WTC11 (cell line): ENCODE results near the gene CSF2. TPM values are rescaled to one million over a fixed set of nuclear protein-coding genes. Genes with fewer than 3 reads are reported as not detected.
A peak's percentile ranks its signal among the peaks of the same experiment; 100 is the strongest.

ENCODE experiments used
- ATAC-seq: fragments of 200-7000 bp; cut with Tn5 transposase; 2 replicates; pipeline ENCODE4 v1.10.0; 2021; ENCODE audit warnings: mild to moderate bottlenecking, moderate library complexity
- CTCF ChIA-PET: fragments of 300-600 bp; sonication (Branson Sonifier 250); formaldehyde crosslinking; loops from one replicate; lab custom pipeline; 2021; ENCODE audit warnings: antibody characterized with exemption; lab: Charles Lee
- POLR2A ChIA-PET: fragments of 350-600 bp; sonication (Branson Sonifier 250); formaldehyde crosslinking; loops from one replicate; lab custom pipeline; 2021; ENCODE audit warnings: antibody characterized with exemption; lab: Charles Lee
- DNase-seq: peaks from one replicate; pipeline ENCODE4 v3.0.0; 2021; ENCODE audit warnings: low spot score
- H3K27ac Mint-ChIP-seq: 2 replicates; pipeline ENCODE4 v1.8.0; 2021; ENCODE audit warnings: mixed read lengths
- H3K27me3 Mint-ChIP-seq: 2 replicates; pipeline ENCODE4 v1.8.0; 2021; ENCODE audit warnings: low read depth, mild to moderate bottlenecking, moderate library complexity, mixed read lengths
- H3K36me3 Mint-ChIP-seq: 2 replicates; pipeline ENCODE4 v1.8.0; 2021; ENCODE audit warnings: mixed read lengths
- H3K4me1 Mint-ChIP-seq: 2 replicates; pipeline ENCODE4 v1.8.0; 2022; ENCODE audit warnings: mixed read lengths
- H3K4me3 Mint-ChIP-seq: 2 replicates; pipeline ENCODE4 v1.8.0; 2021; ENCODE audit warnings: mild to moderate bottlenecking, moderate library complexity, mixed read lengths
- H3K9me3 Mint-ChIP-seq: 2 replicates; pipeline ENCODE4 v1.8.0; 2021; ENCODE audit warnings: mixed read lengths
- CTCF ChIP-seq: fragments of 200-600 bp; IDR thresholded peaks from 2 replicates; pipeline ENCODE4 v1.8.0; 2022; ENCODE audit warnings: antibody characterized with exemption
- HMGA2 ChIP-seq: fragments of 250-450 bp; sonication (Bioruptor Pico); IDR thresholded peaks from 2 replicates; pipeline ENCODE4 v1.4.0; 2021; ENCODE audit warnings: mild to moderate bottlenecking, moderate library complexity
- NFE2L1 ChIP-seq: sonication (generic); formaldehyde crosslinking; IDR thresholded peaks from 2 replicates; pipeline ENCODE4 v1.8.1; 2023; ENCODE audit warnings: missing genetic modification reagents
- OVOL2 ChIP-seq: fragments of 250-450 bp; sonication (Bioruptor Pico); IDR thresholded peaks from 2 replicates; pipeline ENCODE4 v1.9.0; 2021; ENCODE audit warnings: mild to moderate bottlenecking, borderline replicate concordance
- SP1 ChIP-seq: sonication (generic); formaldehyde crosslinking; conservative IDR thresholded peaks from 2 replicates; pipeline ENCODE4 v1.8.1; 2022; ENCODE audit warnings: missing genetic modification reagents
- USF2 ChIP-seq: sonication (generic); formaldehyde crosslinking; IDR thresholded peaks from 2 replicates; pipeline ENCODE4 v1.8.1; 2023; ENCODE audit warnings: mild to moderate bottlenecking, missing genetic modification reagents, moderate library complexity
- ZBTB21 ChIP-seq: sonication (generic); formaldehyde crosslinking; IDR thresholded peaks from 2 replicates; pipeline ENCODE4 v1.8.1; 2023; ENCODE audit warnings: mild to moderate bottlenecking, missing genetic modification reagents, borderline replicate concordance
- ZNF138 ChIP-seq: sonication (generic); formaldehyde crosslinking; conservative IDR thresholded peaks from 2 replicates; pipeline ENCODE4 v1.8.1; 2022; ENCODE audit warnings: mild to moderate bottlenecking, moderate library complexity, missing genetic modification reagents
- ZNF423 ChIP-seq: fragments of 250-450 bp; sonication (Bioruptor Pico); IDR thresholded peaks from 2 replicates; pipeline ENCODE4 v2.1.2; 2022; ENCODE audit warnings: mild to moderate bottlenecking, moderate library complexity
- total RNA-seq: library from RNA; stranded (reverse); gene quantifications from 3 replicates; pipeline ENCODE4 v1.2.3, GENCODE V29; 2021
- TF ChIP-seq, protein P1 (sequence below): fragments of 250-450 bp; sonication (Bioruptor Pico); IDR thresholded peaks from 2 replicates; pipeline ENCODE4 v1.9.0; 2021; ENCODE audit warnings: mild to moderate bottlenecking
- TF ChIP-seq, protein P2 (sequence below): sonication (generic); formaldehyde crosslinking; IDR thresholded peaks from 2 replicates; pipeline ENCODE4 v1.8.1; 2022; ENCODE audit warnings: low read depth, missing genetic modification reagents, borderline replicate concordance
- TF ChIP-seq, protein P3 (sequence below): sonication (generic); formaldehyde crosslinking; IDR thresholded peaks from 2 replicates; pipeline ENCODE4 v1.8.1; 2022; ENCODE audit warnings: low read depth, mild to moderate bottlenecking, moderate library complexity, missing genetic modification reagents, borderline replicate concordance
- TF ChIP-seq, protein P4 (sequence below): fragments of 250-450 bp; sonication (Bioruptor Pico); IDR thresholded peaks from 2 replicates; pipeline ENCODE4 v1.9.0; 2021; ENCODE audit warnings: mild to moderate bottlenecking
- TF ChIP-seq, protein P5 (sequence below): sonication (generic); formaldehyde crosslinking; IDR thresholded peaks from 2 replicates; pipeline ENCODE4 v1.8.0; 2023; ENCODE audit warnings: mild to moderate bottlenecking, missing genetic modification reagents
- TF ChIP-seq, protein P6 (sequence below): sonication (generic); formaldehyde crosslinking; IDR thresholded peaks from 2 replicates; pipeline ENCODE4 v1.8.0; 2022; ENCODE audit warnings: mild to moderate bottlenecking, missing genetic modification reagents

Gene CSF2
- total RNA-seq, 1 experiment from 2014 or later, result not detected

DNA sequence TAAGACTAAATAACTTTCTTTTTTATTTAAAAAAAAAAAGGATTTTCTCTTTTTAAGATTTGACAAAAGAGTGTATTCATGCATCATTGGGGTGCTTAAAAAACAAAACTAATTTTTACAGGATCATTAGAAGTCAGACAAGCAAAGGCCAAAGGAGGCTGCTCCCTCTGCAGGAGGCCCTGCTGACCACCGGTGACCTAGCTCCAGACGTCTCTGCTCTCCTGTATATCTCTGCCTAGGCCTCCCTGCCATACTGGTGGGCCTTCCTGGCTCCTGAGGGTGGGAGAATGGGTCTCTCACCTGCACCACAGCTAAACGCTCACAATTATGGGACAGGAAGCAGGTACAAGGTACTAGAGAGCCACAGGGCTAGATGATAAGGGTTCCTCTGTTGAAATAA is 36.6 kb downstream of the CSF2 start:
- TF ChIP-seq ZBTB21 (no peak), ZNF423 (CRISPR knock-in tag) (no peak), OVOL2 (CRISPR knock-in tag) (no peak), SP1 (no peak), CTCF (no peak), ZNF138 (CRISPR knock-in tag) (no peak), USF2 (no peak), HMGA2 (CRISPR knock-in tag) (no peak), NFE2L1 (CRISPR knock-in tag) (no peak)
- TF ChIP-seq, protein P1, sequence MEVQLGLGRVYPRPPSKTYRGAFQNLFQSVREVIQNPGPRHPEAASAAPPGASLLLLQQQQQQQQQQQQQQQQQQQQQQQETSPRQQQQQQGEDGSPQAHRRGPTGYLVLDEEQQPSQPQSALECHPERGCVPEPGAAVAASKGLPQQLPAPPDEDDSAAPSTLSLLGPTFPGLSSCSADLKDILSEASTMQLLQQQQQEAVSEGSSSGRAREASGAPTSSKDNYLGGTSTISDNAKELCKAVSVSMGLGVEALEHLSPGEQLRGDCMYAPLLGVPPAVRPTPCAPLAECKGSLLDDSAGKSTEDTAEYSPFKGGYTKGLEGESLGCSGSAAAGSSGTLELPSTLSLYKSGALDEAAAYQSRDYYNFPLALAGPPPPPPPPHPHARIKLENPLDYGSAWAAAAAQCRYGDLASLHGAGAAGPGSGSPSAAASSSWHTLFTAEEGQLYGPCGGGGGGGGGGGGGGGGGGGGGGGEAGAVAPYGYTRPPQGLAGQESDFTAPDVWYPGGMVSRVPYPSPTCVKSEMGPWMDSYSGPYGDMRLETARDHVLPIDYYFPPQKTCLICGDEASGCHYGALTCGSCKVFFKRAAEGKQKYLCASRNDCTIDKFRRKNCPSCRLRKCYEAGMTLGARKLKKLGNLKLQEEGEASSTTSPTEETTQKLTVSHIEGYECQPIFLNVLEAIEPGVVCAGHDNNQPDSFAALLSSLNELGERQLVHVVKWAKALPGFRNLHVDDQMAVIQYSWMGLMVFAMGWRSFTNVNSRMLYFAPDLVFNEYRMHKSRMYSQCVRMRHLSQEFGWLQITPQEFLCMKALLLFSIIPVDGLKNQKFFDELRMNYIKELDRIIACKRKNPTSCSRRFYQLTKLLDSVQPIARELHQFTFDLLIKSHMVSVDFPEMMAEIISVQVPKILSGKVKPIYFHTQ (CRISPR knock-in tag), result no peak
- TF ChIP-seq, protein P2, sequence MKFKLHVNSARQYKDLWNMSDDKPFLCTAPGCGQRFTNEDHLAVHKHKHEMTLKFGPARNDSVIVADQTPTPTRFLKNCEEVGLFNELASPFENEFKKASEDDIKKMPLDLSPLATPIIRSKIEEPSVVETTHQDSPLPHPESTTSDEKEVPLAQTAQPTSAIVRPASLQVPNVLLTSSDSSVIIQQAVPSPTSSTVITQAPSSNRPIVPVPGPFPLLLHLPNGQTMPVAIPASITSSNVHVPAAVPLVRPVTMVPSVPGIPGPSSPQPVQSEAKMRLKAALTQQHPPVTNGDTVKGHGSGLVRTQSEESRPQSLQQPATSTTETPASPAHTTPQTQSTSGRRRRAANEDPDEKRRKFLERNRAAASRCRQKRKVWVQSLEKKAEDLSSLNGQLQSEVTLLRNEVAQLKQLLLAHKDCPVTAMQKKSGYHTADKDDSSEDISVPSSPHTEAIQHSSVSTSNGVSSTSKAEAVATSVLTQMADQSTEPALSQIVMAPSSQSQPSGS (CRISPR knock-in tag), result no peak
- TF ChIP-seq, protein P3, sequence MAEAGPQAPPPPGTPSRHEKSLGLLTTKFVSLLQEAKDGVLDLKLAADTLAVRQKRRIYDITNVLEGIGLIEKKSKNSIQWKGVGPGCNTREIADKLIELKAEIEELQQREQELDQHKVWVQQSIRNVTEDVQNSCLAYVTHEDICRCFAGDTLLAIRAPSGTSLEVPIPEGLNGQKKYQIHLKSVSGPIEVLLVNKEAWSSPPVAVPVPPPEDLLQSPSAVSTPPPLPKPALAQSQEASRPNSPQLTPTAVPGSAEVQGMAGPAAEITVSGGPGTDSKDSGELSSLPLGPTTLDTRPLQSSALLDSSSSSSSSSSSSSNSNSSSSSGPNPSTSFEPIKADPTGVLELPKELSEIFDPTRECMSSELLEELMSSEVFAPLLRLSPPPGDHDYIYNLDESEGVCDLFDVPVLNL (CRISPR knock-in tag), result no peak
- TF ChIP-seq, protein P4, sequence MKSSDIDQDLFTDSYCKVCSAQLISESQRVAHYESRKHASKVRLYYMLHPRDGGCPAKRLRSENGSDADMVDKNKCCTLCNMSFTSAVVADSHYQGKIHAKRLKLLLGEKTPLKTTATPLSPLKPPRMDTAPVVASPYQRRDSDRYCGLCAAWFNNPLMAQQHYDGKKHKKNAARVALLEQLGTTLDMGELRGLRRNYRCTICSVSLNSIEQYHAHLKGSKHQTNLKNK (CRISPR knock-in tag), result no peak
- TF ChIP-seq, protein P5, sequence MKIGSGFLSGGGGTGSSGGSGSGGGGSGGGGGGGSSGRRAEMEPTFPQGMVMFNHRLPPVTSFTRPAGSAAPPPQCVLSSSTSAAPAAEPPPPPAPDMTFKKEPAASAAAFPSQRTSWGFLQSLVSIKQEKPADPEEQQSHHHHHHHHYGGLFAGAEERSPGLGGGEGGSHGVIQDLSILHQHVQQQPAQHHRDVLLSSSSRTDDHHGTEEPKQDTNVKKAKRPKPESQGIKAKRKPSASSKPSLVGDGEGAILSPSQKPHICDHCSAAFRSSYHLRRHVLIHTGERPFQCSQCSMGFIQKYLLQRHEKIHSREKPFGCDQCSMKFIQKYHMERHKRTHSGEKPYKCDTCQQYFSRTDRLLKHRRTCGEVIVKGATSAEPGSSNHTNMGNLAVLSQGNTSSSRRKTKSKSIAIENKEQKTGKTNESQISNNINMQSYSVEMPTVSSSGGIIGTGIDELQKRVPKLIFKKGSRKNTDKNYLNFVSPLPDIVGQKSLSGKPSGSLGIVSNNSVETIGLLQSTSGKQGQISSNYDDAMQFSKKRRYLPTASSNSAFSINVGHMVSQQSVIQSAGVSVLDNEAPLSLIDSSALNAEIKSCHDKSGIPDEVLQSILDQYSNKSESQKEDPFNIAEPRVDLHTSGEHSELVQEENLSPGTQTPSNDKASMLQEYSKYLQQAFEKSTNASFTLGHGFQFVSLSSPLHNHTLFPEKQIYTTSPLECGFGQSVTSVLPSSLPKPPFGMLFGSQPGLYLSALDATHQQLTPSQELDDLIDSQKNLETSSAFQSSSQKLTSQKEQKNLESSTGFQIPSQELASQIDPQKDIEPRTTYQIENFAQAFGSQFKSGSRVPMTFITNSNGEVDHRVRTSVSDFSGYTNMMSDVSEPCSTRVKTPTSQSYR (CRISPR knock-in tag), result no peak
- TF ChIP-seq, protein P6, sequence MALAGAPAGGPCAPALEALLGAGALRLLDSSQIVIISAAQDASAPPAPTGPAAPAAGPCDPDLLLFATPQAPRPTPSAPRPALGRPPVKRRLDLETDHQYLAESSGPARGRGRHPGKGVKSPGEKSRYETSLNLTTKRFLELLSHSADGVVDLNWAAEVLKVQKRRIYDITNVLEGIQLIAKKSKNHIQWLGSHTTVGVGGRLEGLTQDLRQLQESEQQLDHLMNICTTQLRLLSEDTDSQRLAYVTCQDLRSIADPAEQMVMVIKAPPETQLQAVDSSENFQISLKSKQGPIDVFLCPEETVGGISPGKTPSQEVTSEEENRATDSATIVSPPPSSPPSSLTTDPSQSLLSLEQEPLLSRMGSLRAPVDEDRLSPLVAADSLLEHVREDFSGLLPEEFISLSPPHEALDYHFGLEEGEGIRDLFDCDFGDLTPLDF (CRISPR knock-in tag), result no peak
- Mint-ChIP-seq H3K4me3 (no peak overlapping the region), H3K27me3 (no peaks in the 10 kb centered on the region; the same call in 1 of the 2 replicates), H3K4me1 (no peaks in the 10 kb centered on the region), H3K36me3 (no peaks in the 10 kb centered on the region), H3K27ac (no peak overlapping the region), H3K9me3 (no peaks in the 10 kb centered on the region)
- DNase-seq (no peak), ATAC-seq (0 out of 2 replicates have a peak, but pooled peaks have one; percentile 20)
- POLR2A ChIA-PET, result no interaction called here
- CTCF ChIA-PET, result interaction anchor here (0.7 to 1.2 kb wide), 2 partner anchors 80 to 113 kb away, joined by 3 read pairs; no protein-coding TSS in a partner anchor
